ENCODE measurements around the gene TIMM17A.
A peak's percentile ranks its signal among the peaks of the same experiment; 100 is the strongest.
"Not testable (repeated sequence)": the region's sequence is repeated elsewhere in the genome, so short reads cannot be mapped to it uniquely, and the experiment has no call there.

TIMM17A gene

DNA sequence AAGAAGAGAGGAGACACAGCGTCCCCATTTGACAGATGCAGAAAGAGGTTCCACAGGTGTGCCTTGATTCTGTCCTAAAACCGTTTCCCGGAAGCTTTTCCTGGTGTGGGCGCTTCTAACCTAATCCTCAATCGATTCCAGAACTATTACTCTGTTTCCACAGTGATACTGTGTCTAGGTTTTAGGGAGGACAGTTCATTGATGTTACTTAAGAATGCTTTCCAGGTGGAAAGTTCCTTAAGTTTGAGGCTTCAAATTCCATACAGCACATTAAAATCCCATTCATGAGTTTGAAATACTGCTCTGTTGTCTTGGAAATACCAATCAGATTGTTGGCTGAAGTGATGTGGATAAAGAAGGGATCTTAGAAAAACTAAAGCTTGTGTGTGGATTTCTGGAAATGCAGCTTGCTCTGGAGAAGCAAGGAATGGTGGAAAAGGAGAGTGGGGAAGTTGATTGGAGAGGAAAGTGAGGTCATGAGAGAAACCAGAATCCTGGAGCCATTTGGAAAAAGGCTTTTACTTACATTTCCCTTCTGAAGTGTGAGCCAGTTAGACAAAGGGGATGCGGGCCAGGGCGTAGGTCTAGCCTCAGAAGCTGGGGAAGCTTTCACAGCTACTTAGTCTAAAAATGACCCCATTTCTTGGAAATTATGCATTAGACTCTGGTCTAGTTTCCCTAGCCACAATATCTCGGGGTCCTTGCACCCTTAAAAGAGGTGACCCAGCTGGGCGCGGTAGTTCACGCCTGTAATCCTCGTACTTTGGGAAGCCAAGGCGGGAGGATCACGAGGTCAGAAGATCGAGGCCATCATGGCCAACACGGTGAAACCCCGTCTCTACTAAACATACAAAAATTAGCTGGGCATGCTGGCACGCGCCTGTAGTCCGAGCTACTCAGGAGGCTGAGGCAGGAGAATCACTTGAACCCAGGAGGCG is 61.8 kb downstream of the TIMM17A start:
- no peak for DNase-seq

GRCh38 chr1:202017749-202018467 is 62.6 kb downstream of the TIMM17A start:
- peak; percentile 83 for DNase-seq

DNA sequence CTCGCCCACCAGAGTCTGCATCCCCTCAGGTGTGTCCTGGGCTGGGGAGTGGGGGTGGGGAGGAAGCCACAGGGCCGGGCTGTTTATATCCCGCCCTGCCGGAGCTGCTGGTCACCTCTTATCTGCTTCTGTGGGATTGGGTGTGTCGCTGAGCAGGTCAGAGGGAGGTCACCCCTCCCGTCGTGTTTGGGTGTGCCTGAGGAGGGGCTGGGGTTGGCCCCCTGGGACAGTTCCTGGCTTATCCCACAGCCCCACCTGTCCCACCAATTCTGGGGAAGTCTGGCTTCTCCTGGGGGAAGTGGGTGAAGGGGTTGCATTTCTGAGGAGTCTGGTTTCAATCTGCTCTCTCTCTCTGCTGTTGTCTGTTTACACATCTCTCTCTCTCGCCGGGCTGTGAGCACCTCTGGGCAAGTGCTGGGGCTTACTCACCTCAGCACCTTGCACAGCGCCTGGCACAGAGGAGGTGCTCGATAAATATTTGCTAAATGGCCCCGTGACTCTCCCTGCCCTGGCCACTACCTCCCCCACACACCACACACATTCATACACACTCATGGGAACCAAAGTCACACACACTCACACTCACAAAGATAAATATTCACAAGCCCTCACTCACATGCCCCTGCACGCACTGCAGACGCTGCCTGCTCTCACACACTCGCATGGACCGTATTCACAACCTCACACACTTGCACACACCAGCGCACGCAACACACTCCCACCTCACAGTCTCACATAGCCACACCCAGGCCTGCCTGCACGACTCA is 63.3 kb downstream of the TIMM17A start:
- peak; percentile 85 for DNase-seq

GRCh38 chr1:202019235-202019558 is 63.9 kb downstream of the TIMM17A start:
- DNase-seq: not testable (repeated sequence)

Measured in NCI-H146 (cell line).